Frontal cortex (tissue), 4 donors: ENCODE results near the gene PDCD2L. TPM values are rescaled to one million over a fixed set of nuclear protein-coding genes. Genes with fewer than 3 reads are reported as not detected.
"Not testable (repeated sequence)": the region's sequence is repeated elsewhere in the genome, so short reads cannot be mapped to it uniquely, and the experiment has no call there.

ENCODE experiments used
- DNase-seq, 2 donors: peaks; one replicate each; pipeline ENCODE4 v3.0.0; 2012; ENCODE audit warnings: low spot score in 2 of 2
- FAIRE-seq: peaks from 2 replicates; lab custom pipeline; 2012; peaks lifted over from hg19 to GRCh38; lab: Jason Lieb, UNC
- total RNA-seq: library from RNA; depleted of rRNA; stranded (reverse); fragments of >200 nt; gene quantifications from one replicate; pipeline ENCODE4 v1.2.3, GENCODE V29; 2014
- donor health status: control.
- donor health status: control.
- donor health status: control.

Gene PDCD2L
- total RNA-seq, 1 donor from 2014 or later: 22.4 TPM

- FAIRE-seq: no peak
Measured at GRCh38 chr19:34370983-34371382, 33.2 kb upstream of the PDCD2L start.

GRCh38 chr19:34373601-34374288, 30.5 kb upstream of the PDCD2L start:
- FAIRE-seq (no peak), DNase-seq (no peak)

More at GRCh38 chr19:34370983-34371382, 33.2 kb upstream of the PDCD2L start:
- no peak for DNase-seq

- FAIRE-seq (no peak), DNase-seq (no peak)
Measured at GRCh38 chr19:34375598-34375997, 28.6 kb upstream of the PDCD2L start.

- no peak for FAIRE-seq
Measured at GRCh38 chr19:34380639-34381241, 23.5 kb upstream of the PDCD2L start.

GRCh38 chr19:34381399-34382251, 22.6 kb upstream of the PDCD2L start:
- FAIRE-seq (no peak), DNase-seq (no peak)

More at GRCh38 chr19:34380639-34381241, 23.5 kb upstream of the PDCD2L start:
- no peak for DNase-seq

- DNase-seq (no peak), FAIRE-seq (no peak)
Measured at GRCh38 chr19:34382471-34382870, 21.7 kb upstream of the PDCD2L start.

GRCh38 chr19:34383599-34383998, 20.6 kb upstream of the PDCD2L start:
- DNase-seq (no peak), FAIRE-seq (no peak)

- DNase-seq: no peak
- no peak for FAIRE-seq
Measured at GRCh38 chr19:34386645-34387445, 17.4 kb upstream of the PDCD2L start.

GRCh38 chr19:34387446-34387810, 16.8 kb upstream of the PDCD2L start:
- FAIRE-seq: no peak

GRCh38 chr19:34388745-34389144, 15.5 kb upstream of the PDCD2L start:
- FAIRE-seq, DNase-seq: not testable (repeated sequence)

More at GRCh38 chr19:34387446-34387810, 16.8 kb upstream of the PDCD2L start:
- DNase-seq: no peak

GRCh38 chr19:34391813-34392212, 12.4 kb upstream of the PDCD2L start:
- DNase-seq (no peak), FAIRE-seq (no peak)

GRCh38 chr19:34393031-34393430, 11.2 kb upstream of the PDCD2L start:
- DNase-seq: no peak
- FAIRE-seq: no peak

GRCh38 chr19:34393629-34394028, 10.6 kb upstream of the PDCD2L start:
- FAIRE-seq (no peak), DNase-seq (peak in 1 of 2 donors; percentile 36)

GRCh38 chr19:34397853-34398252, 6.3 kb upstream of the PDCD2L start:
- DNase-seq (no peak), FAIRE-seq (no peak)

- FAIRE-seq (no peak), DNase-seq (no peak)
Measured at GRCh38 chr19:34399886-34400285, 4.3 kb upstream of the PDCD2L start.

- FAIRE-seq, DNase-seq: not testable (repeated sequence)
Measured at GRCh38 chr19:34400844-34401243, 3.4 kb upstream of the PDCD2L start.

- FAIRE-seq (no peak), DNase-seq (no peak)
Measured at GRCh38 chr19:34402074-34402600, 2.1 kb upstream of the PDCD2L start.

- DNase-seq (no peak), FAIRE-seq (no peak)
Measured at GRCh38 chr19:34403784-34404108, 453 bp upstream of the PDCD2L start.

- FAIRE-seq (no peak), DNase-seq (no peak)
Measured at GRCh38 chr19:34405892-34406660, 1.9 kb downstream of the PDCD2L start.
